GM12878 (cell line): ENCODE results near the gene STXBP1. TPM values are rescaled to one million over a fixed set of nuclear protein-coding genes. Genes with fewer than 3 reads are reported as not detected.

Source experiments
- BCL11A ChIP-seq: IDR thresholded peaks from 2 replicates; pipeline ENCODE4 v1.6.1; 2011; ENCODE audit warnings: low read depth, low read length
- BMI1 ChIP-seq: fragments of 450-650 bp; IDR thresholded peaks from 2 replicates; pipeline ENCODE4 v1.6.1; 2016; ENCODE audit warnings: mild to moderate bottlenecking, moderate library complexity, borderline replicate concordance
- ETV6 ChIP-seq, 2 experiments: fragments of 450-650 bp in 1 of 2; IDR thresholded peaks in 1 of 2; conservative IDR thresholded peaks in 1 of 2; 2 replicates each; pipeline ENCODE4 v1.6.1; 2014; ENCODE audit warnings: antibody characterized with exemption in 1 of 2, borderline replicate concordance in 1 of 2, low read depth in 1 of 2, mild to moderate bottlenecking in 1 of 2, moderate library complexity in 1 of 2
- HSF1 ChIP-seq: fragments of 150-350 bp; IDR thresholded peaks from 2 replicates; pipeline ENCODE4 v1.6.1; 2014; ENCODE audit warnings: mild to moderate bottlenecking, low read depth, low read length
- IKZF1 ChIP-seq: fragments of 450-650 bp; conservative IDR thresholded peaks from 2 replicates; pipeline ENCODE4 v1.6.1; 2017; ENCODE audit warnings: antibody characterized with exemption, mild to moderate bottlenecking
- MTA2 ChIP-seq: fragments of 450-650 bp; IDR thresholded peaks from 2 replicates; pipeline ENCODE4 v1.6.1; 2016; ENCODE audit warnings: low read depth, mild to moderate bottlenecking, moderate library complexity
- PKNOX1 ChIP-seq: fragments of 450-650 bp; IDR thresholded peaks from 2 replicates; pipeline ENCODE4 v1.6.1; 2016; ENCODE audit warnings: mild to moderate bottlenecking
- RELB ChIP-seq: fragments of 450-650 bp; IDR thresholded peaks from 2 replicates; pipeline ENCODE4 v1.6.1; 2017; ENCODE audit warnings: low read depth, mild to moderate bottlenecking, moderate library complexity
- SMARCA5 ChIP-seq: fragments of 450-650 bp; IDR thresholded peaks from 2 replicates; pipeline ENCODE4 v1.6.1; 2017; ENCODE audit warnings: mild to moderate bottlenecking
- ZNF207 ChIP-seq: fragments of 450-650 bp; IDR thresholded peaks from 2 replicates; pipeline ENCODE4 v1.6.1; 2014; ENCODE audit warnings: antibody characterized with exemption, mild to moderate bottlenecking, borderline replicate concordance
- polyA plus RNA-seq, 11 experiments: library from polyadenylated mRNA; depleted of rRNA in 4 of 11; unstranded in 6 of 11; stranded (reverse) in 5 of 11; fragments of >200 nt; fragmentation: Nextera tagmentation in 4 of 11; fragmentation: Illumina TruSeq in 1 of 11; extraction: Ambion mirVana in 4 of 11; extraction: Trizol in 1 of 11; gene quantifications; 1 replicate in 1 of 11; 2 replicates in 10 of 11; pipeline versions ENCODE4 v1.2.1 to v1.2.3, GENCODE V29; 2011 to 2016; ENCODE audit warnings: inconsistent platforms in 2 of 11, missing spikeins in 2 of 11, low read depth in 1 of 11
- total RNA-seq, 4 experiments: library from RNA; depleted of rRNA in 3 of 4; stranded (reverse); fragments of >200 nt in 3 of 4; fragmentation: Illumina TruSeq in 1 of 4; extraction: Trizol in 1 of 4; gene quantifications; 2 replicates each; pipeline versions ENCODE4 v1.2.1 to v1.2.3, GENCODE V29; 2013 to 2021

STXBP1 gene
- total and polyA plus RNA-seq, 10 of the 15 experiments (the other 5 are each of a cell fraction or from before 2014, with no cell fraction given) = 0.08 to 0.85 (median 0.31) TPM; not detected in 3

GRCh38 chr9:127658428-127658827 lies 46.4 kb downstream of the STXBP1 start (continued):
- TF ChIP-seq BMI1 (no peak), SMARCA5 (no peak), BCL11A (no peak), IKZF1 (no peak), HSF1 (no peak), ETV6 (conservative IDR thresholded peaks at IDR 0.05 in 1 of 2, IDR thresholded peaks at IDR 0.05 in 1 of 2; ENCODE audit: borderline replicate concordance in 1 of 2, low read depth in 1 of 2) (no peak), MTA2 (no peak), ZNF207 (no peak), RELB (no peak), PKNOX1 (no peak)
